PC-3 (cell line): ENCODE data around the gene CD4.

Experiments used
- EZH2 ChIP-seq: fragments of 300-600 bp; sonication (generic); IDR thresholded peaks from one replicate; pipeline ENCODE4 v1.6.1; 2017; ENCODE audit warnings: antibody characterized with exemption, mild to moderate bottlenecking, low read length; ENCODE audit not compliant: unreplicated experiment
- EZH2phosphoT487 ChIP-seq: fragments of 300-600 bp; sonication (generic); IDR thresholded peaks from 2 replicates; pipeline ENCODE4 v1.6.1; 2018; ENCODE audit warnings: mild to moderate bottlenecking, antibody characterized with exemption, low read length, borderline replicate concordance
- TF ChIP-seq, protein P1 (sequence below): fragments of 300-600 bp; sonication (generic); conservative IDR thresholded peaks from 2 replicates; pipeline ENCODE4 v1.5.1; 2017; ENCODE audit warnings: antibody characterized with exemption, low read depth, mild to moderate bottlenecking, low read length

DNA sequence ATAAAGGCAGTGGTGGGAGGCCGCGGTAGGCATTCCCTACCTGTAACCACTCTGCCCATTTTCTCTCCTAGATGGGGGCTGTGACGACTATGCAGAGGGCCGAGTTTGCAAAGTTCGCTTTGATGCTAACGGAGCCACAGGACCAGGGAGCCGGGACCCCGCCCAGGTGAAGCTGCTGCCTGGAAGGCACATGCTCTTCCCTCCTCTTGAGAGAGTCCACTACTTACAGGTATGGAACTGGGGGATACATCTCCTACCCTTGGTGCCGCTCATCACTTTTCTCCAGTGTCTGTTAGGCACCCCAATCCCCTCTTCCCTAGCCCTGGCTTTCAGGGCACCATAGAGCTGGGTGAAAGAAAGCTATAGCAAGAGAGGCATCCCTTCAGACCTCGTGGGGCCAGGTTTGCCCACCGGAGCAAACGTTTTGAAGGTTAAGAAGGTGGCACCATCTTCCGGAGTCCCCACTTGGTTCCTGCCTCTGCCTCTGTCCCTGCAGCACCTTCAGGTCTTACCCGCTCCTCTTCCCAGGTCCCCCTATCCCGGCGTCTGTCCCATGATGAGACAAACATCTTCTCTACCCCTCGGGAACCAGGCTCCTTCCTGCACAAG is 36.9 kb downstream of the CD4 start:
- TF ChIP-seq EZH2phosphoT487 (no peak), EZH2 (no peak)
- TF ChIP-seq, protein P1, sequence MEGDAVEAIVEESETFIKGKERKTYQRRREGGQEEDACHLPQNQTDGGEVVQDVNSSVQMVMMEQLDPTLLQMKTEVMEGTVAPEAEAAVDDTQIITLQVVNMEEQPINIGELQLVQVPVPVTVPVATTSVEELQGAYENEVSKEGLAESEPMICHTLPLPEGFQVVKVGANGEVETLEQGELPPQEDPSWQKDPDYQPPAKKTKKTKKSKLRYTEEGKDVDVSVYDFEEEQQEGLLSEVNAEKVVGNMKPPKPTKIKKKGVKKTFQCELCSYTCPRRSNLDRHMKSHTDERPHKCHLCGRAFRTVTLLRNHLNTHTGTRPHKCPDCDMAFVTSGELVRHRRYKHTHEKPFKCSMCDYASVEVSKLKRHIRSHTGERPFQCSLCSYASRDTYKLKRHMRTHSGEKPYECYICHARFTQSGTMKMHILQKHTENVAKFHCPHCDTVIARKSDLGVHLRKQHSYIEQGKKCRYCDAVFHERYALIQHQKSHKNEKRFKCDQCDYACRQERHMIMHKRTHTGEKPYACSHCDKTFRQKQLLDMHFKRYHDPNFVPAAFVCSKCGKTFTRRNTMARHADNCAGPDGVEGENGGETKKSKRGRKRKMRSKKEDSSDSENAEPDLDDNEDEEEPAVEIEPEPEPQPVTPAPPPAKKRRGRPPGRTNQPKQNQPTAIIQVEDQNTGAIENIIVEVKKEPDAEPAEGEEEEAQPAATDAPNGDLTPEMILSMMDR = no peak
